ENCODE results near the gene TSPAN14.

DNA sequence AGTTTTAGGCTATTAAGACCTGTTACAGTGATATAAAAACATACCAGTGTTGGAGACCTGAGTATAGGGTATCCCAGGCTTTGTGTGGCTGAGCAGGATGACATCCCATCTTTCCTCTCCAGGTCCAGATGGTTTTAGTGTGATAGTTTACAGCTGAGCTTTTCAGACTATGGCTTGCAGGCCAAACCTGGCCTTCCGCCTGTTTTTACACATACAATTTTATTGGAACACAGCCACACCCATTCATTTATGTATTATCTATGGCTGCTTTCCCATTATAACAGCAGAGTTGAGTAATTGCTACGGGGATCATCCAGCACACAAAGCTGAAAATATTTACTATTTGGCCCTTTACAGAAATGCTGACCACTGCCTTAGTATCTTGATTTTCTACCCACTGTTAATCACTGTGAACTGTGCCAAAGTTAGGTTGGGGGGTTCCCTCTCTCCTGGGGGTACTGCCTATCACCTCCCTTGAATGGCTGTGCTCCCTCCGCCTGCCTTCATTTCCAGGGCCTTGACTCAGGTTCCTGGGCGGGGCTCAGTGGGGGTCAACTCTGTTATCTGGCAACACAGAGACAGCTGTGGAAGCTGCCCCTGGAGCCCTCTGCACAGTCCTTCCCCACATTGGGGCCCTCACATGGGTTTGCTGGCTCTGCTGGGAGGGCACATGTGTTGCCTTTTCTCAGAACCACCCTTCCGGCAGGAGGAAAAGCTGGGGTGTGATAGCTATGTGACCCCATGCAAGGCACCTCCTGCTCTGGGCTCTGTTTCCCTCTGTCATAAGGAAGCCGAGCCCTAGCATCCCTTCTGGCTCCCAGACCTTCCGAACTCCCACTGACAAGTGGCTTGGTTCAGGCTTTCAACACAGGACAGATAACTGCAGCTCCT lies 43.3 kb downstream of the TSPAN14 start:
- TF ChIP-seq EZH2phosphoT487 (IDR thresholded peaks at IDR 0.05; ENCODE audit: borderline replicate concordance) (no peak), CTCF (conservative IDR thresholded peaks at IDR 0.05; ENCODE audit: low read length) (no peak)
